NCI-H446 (cell line): ENCODE results near the gene FRMPD4.
"Not testable (repeated sequence)": the region's sequence is repeated elsewhere in the genome, so short reads cannot be mapped to it uniquely, and the experiment has no call there.

ENCODE experiments used
- DNase-seq, 2 experiments: peaks; one replicate each; lab custom pipeline; 2025; lab: John Stamatoyannopoulos, UW

FRMPD4 gene

GRCh38 chrX:12440246-12440645 lies 302.0 kb downstream of the FRMPD4 start:
- DNase-seq, result no peak

DNA sequence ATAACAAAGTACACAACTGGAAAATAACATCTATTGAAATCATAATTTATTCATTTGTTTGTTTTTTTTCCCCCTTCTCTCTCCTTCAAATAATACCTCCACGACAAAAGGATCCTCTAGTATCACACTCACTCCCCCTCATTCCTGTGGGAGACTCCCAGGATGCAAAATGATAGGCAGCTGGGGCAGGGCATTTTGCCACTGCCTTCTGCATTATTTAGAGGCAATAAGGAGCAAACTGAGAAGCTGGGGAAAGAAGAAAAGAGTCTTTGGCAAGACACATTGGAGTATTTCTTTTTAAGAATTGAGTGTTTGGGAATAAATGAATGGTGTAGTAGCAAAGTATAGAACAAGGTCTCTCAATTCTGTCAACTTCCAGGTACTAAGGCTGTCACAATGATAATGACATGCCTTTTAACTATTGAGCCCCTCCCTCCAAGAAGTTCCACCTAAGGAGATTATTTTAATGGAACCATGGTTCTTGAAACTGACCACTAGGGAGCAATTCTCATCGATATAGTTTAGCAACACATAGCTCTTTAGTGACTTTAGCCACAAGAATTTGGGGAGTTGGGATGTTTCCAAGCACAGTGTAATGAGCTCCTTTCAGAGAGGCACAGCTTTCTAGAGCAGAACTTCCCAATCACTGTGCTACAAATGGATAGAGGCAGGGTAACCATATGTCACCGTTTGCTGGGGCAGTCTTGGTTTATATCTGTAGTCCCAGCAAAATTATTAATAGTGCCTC lies 303.3 kb downstream of the FRMPD4 start:
- peak; percentile 10 to 42 for DNase-seq

DNA sequence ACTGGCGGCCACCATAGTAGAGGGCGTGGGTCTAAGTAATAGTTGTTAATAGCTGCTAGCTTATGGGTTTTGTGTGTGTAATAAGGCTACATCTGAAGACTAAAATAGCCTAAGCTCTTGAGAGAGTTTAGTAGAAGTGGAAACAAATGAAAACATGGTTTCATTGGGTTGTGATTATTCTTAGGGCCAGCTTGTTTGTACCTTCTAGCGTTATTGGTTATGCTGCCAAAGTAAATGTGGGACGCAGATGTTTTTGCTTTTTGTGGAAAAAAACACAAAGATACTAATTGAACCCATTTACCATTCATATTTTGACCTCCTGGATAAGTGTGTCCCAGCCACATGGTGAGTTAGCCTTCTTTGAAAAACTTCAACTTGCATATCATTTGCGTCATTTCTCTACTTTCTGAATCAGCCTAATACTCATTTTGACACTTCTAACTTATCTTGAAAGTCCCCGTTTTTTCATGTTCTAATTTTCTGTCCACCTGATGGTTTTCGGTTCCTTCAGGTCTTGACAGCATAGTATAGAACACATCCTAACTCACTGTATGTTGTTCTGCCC lies 305.3 kb downstream of the FRMPD4 start:
- no peak for DNase-seq

- DNase-seq, result no peak
Measured at GRCh38 chrX:12446342-12447075, 308.2 kb downstream of the FRMPD4 start.

- no peak for DNase-seq
Measured at GRCh38 chrX:12447448-12448064, 309.3 kb downstream of the FRMPD4 start.

DNA sequence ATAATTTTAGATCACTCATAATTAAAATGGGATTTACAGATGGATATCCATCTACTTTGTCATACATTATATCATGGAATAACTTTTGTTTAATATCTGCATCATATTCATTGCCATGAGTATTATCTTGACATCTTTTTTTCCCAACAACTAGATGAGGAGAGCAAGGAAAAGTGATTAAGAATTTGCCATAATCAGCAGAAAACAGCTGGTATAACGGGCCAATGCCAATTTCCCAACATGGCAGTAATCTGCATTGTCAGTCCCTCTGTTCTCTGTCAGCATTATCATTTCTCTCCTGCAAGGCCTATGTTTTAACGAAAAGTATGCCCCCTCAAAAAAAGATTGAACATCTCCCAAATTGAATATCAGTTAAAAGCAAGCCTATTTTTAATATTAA lies 314.0 kb downstream of the FRMPD4 start:
- DNase-seq, result no peak

DNA sequence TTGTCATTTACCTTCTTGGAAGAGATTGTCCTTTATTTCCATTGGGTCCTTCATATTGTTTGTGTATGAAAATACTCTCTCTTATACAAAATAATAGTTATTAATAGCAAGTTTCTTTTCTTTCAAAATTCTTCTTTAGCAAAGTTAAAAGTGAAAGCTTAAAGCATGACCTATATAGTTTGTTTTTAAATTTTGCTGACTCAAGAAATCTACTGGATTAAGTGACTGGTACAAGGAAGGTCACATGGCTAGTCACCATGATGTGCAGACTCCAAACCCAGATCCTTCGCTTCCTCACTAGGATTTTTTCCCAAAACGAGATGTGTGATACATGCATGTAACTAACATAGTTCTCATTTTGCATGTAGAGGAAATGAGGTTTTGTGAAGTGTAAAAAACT lies 322.7 kb downstream of the FRMPD4 start:
- no peak for DNase-seq

GRCh38 chrX:12463052-12463451 lies 324.8 kb downstream of the FRMPD4 start:
- no peak for DNase-seq

- no peak for DNase-seq
Measured at GRCh38 chrX:12463873-12464272, 325.6 kb downstream of the FRMPD4 start.

- no peak for DNase-seq
Measured at GRCh38 chrX:12467321-12467720, 329.0 kb downstream of the FRMPD4 start.

- no peak for DNase-seq
Measured at GRCh38 chrX:12469296-12469695, 331.0 kb downstream of the FRMPD4 start.

GRCh38 chrX:12471061-12471460 lies 332.8 kb downstream of the FRMPD4 start:
- no peak for DNase-seq

GRCh38 chrX:12480956-12481355 lies 342.7 kb downstream of the FRMPD4 start:
- DNase-seq, result no peak

- DNase-seq, result no peak
Measured at GRCh38 chrX:12488220-12488619, 349.9 kb downstream of the FRMPD4 start.

- DNase-seq, result no peak
Measured at GRCh38 chrX:12488771-12489170, 350.5 kb downstream of the FRMPD4 start.

DNA sequence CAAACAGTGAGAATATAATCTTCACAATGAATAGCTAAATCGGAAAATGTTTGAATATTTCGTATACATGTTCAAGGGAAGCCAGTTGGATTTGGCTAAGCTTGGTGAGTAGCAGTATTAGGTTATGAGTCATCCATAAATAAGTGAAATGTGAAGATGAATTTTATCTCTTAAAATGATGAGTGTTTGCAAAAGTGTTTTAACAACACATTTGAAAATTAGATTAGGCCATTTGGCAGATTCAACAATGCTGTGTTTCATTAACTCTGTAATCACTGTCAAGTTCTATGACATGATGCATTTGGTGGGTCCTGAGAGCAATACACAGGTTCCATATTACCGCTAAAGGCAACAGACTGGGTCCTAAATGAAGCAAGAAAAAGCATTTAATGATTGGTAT lies 351.1 kb downstream of the FRMPD4 start:
- DNase-seq, result no peak

- DNase-seq, result no peak
Measured at GRCh38 chrX:12494400-12495138, 356.3 kb downstream of the FRMPD4 start.

DNA sequence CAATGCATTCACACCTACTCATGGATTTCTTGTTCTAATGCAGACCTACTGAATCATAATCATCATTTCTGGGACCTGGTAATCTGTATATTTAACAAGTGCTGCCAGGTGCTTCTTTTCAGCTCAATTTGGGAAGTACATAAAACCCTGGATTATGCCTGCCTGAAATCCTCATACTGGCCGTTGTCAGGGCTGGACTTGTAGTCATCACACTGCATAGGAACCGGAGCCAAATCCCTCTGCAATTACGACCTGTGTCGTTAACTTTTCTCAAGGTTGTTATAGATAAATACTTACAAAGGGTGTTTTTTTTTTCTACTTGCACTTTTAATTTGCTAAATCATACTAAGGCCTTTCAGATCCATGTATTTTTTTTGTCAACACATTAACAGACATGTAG lies 358.1 kb downstream of the FRMPD4 start:
- no peak for DNase-seq

DNA sequence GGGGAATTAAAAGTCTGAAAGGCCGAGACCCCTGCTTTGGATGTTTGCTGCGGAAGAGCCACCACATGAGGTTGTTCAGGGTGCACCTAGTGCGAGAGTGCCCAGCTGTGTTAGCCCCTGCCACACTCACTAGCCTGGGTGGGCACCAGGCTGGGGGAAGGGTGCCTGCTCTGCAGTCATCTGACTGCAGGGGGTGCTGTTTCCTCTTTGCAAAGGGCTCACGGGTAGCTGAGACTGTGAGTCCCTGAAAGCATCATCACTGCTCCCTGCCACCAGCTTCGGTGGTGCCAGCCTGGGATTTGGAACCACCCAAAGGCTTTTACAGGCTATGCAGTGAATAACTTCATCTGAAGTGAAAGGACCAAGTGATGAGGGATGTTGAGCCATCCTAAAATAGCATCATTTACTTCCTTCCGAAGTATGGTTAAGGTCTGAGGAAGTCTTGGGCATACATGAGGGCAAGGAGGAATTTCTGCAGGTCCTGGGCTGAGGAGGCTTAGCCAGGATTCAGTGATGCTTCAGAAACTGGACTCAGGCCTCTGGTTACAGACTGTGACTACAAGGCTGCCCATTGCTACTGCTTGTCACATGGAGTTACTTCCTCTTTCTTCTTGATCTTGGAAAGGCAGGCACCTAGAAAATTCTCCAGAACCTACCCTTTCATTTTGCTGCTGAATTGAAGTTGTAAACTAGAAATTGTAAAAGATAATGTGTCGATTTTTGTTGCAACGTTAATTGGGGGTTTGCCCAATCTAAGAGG lies 359.7 kb downstream of the FRMPD4 start:
- no peak for DNase-seq

GRCh38 chrX:12505127-12505526 lies 366.9 kb downstream of the FRMPD4 start:
- DNase-seq, result no peak

DNA sequence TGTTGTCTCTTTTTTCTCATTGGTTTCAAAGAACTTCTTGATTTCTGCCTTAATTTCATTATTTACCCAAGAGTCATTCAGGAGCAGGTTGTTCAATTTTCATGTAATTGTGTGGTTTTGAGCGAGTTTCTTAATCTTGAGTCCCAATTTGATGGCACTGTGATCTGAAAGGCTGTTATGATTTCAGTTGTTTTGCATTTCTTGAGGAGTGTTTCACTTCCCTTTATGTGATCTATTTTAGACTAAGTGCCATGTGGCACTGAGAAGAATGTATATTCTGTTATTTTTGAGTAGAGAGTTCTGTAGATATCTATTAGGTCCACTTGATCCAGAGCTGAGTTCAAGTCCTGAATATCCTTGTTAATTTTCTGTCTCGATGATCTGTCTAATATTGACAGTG lies 377.1 kb downstream of the FRMPD4 start:
- DNase-seq, result not testable (repeated sequence)
